GM12872 (cell line): ENCODE results near the gene RXRA.

Source experiments
- TF ChIP-seq, protein P1 (sequence below): IDR thresholded peaks from 3 replicates; pipeline ENCODE4 v1.5.1; 2011; ENCODE audit warnings: low read depth, mild to moderate bottlenecking, low read length, moderate library complexity; ENCODE audit not compliant: insufficient read depth

The RXRA gene

DNA sequence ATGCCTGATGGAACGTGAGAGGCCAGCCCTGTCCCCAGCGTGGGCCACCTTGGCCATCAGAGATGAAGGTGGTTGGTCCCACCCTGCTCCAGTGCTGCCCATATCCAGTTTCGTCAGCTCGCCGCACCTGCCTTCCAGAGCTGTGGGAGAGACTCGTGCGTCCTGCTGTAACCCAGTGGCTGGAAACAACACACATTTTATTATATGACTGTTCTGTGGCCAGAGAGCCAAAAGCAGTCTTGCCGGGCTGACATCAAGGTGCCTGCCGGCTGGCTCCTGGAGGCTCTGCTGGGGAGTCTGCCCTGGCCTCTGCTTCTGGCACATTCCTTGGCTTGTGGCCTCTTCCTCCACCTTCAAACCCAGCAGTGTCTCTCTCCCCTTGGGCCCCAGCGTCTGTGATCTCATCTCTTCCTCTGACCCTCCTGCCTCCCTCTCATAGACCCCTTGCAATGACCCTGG lies 94.7 kb downstream of the RXRA start:
- TF ChIP-seq, protein P1, sequence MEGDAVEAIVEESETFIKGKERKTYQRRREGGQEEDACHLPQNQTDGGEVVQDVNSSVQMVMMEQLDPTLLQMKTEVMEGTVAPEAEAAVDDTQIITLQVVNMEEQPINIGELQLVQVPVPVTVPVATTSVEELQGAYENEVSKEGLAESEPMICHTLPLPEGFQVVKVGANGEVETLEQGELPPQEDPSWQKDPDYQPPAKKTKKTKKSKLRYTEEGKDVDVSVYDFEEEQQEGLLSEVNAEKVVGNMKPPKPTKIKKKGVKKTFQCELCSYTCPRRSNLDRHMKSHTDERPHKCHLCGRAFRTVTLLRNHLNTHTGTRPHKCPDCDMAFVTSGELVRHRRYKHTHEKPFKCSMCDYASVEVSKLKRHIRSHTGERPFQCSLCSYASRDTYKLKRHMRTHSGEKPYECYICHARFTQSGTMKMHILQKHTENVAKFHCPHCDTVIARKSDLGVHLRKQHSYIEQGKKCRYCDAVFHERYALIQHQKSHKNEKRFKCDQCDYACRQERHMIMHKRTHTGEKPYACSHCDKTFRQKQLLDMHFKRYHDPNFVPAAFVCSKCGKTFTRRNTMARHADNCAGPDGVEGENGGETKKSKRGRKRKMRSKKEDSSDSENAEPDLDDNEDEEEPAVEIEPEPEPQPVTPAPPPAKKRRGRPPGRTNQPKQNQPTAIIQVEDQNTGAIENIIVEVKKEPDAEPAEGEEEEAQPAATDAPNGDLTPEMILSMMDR, result no peak

DNA sequence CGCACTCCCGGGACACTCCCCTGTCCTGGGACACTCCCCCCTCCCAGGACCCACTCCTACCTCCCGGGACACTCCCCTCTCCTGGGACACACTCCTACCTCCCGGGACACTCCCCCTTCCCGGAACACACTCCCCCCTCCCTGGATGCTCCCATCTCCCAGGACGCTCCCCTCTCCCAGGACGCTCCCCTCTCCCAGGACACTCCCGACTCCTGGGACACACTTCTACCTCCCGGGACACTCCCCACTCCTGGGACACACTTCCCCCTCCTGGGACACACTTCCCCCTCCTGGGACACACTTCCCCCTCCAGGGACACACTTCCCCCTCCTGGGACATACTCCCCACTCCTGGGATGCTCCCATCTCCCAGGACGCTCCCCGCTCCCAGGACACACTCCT lies 95.6 kb downstream of the RXRA start:
- TF ChIP-seq, protein P1, result no peak

DNA sequence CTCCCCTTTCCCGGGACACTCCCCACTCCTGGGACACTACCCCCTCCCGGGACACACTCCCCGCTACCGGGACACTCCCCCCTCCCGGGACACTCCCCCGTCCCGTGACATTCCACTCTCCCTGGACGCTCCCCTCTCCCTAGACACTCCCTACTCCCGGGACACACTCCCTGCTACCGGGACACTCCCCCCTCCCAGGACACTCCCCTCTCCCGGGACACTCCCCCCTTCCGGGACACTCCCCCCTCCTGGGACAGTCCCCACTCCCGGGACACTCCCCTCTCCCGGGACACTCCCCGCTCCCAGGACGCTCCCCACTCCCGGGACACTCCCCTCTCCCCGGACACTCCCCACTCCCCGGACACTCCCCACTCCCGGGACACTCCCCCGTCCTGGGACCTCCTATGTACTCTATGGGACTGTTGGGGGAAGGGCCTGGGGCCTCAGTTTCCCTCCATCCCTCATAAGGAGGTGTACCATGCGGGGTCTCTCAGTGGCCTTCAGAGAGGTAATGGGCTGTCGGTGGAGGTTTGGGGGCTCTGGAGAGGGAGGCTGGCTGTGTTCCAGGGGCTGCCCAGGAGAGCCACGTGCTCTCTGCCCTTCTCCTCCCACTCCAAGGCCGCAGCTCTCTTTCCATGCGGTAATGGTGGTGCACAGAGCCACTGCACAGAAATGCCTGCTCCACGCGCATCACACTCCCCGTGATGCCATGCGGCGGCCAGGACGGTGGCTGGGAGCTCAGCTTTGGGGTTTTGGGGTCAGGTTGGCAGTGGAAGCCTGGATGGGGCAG lies 96.2 kb downstream of the RXRA start:
- TF ChIP-seq, protein P1, result no peak

- TF ChIP-seq, protein P1, result no peak
Measured at GRCh38 chr9:134423166-134423565, 96.9 kb downstream of the RXRA start.

DNA sequence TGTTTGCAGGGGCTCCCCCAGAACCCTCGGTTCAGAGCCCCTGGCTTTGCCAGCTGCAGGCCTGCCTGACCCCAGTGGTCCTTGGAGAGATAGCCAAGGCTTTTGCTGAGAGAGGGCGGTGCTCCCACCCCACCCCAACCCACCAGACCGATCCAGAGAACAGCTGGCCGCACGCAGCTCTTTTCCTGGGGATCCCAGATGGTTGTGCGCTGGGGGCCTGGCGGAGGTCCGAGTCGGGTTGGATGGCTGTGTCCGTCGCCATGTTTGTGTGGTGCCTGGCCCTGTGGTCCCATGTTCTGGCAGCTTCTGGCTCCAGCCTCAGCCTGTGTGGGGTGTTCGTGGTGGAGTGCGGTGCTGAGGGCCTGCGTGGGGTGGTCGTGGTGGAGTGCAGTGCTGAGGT lies 97.5 kb downstream of the RXRA start:
- TF ChIP-seq, protein P1, result no peak

- TF ChIP-seq, protein P1, result no peak
Measured at GRCh38 chr9:134424818-134425217, 98.6 kb downstream of the RXRA start.

- TF ChIP-seq, protein P1, result no peak
Measured at GRCh38 chr9:134425401-134425800, 99.1 kb downstream of the RXRA start.

GRCh38 chr9:134425812-134426211 lies 99.6 kb downstream of the RXRA start:
- TF ChIP-seq, protein P1, result no peak
